Measurements from ENCODE around the gene IQCE.

- TF ChIP-seq SMC3 (conservative IDR thresholded peaks at IDR 0.05; ENCODE audit: poor library complexity) = no peak
- TF ChIP-seq CTCF (IDR thresholded peaks at IDR 0.05; ENCODE audit: poor library complexity, severe bottlenecking) = no peak
- TF ChIP-seq TAF1 (IDR thresholded peaks at IDR 0.05; ENCODE audit: low read depth) = no peak
- no peak for TF ChIP-seq EZH2 (IDR thresholded peaks at IDR 0.05; ENCODE audit: borderline replicate concordance, insufficient read depth, low read length, poor library complexity, severe bottlenecking)
- no peak for TF ChIP-seq MXI1 (conservative IDR thresholded peaks at IDR 0.05; ENCODE audit: poor library complexity, severe bottlenecking)
- no peak for TF ChIP-seq POLR2AphosphoS5 (IDR thresholded peaks at IDR 0.05)
- TF ChIP-seq REST (IDR thresholded peaks at IDR 0.05; ENCODE audit: borderline replicate concordance) = no peak
These were observed 65.6 kb downstream of the IQCE start for GRCh38 chr7:2624293-2624886.

All from neural cell (in vitro differentiated cells).